Panc1 (cell line): ENCODE results near the gene PCDHAC2.

ENCODE experiments used
- TF ChIP-seq, protein P1 (sequence below): fragments of 450-650 bp; IDR thresholded peaks from 2 replicates; pipeline ENCODE4 v1.5.1; 2017; ENCODE audit warnings: mild to moderate bottlenecking
- TF ChIP-seq, protein P2 (sequence below), 2 experiments: IDR thresholded peaks; 2 replicates each; pipeline ENCODE4 v1.6.1; 2011 to 2012; ENCODE audit warnings: low read depth in 2 of 2, control low read depth in 1 of 2, low read length in 1 of 2, mild to moderate bottlenecking in 1 of 2, moderate library complexity in 1 of 2; ENCODE audit not compliant: insufficient read depth in 1 of 2

GRCh38 chr5:140965905-140966292, 377 bp upstream of the PCDHAC2 start:
- TF ChIP-seq, protein P1, sequence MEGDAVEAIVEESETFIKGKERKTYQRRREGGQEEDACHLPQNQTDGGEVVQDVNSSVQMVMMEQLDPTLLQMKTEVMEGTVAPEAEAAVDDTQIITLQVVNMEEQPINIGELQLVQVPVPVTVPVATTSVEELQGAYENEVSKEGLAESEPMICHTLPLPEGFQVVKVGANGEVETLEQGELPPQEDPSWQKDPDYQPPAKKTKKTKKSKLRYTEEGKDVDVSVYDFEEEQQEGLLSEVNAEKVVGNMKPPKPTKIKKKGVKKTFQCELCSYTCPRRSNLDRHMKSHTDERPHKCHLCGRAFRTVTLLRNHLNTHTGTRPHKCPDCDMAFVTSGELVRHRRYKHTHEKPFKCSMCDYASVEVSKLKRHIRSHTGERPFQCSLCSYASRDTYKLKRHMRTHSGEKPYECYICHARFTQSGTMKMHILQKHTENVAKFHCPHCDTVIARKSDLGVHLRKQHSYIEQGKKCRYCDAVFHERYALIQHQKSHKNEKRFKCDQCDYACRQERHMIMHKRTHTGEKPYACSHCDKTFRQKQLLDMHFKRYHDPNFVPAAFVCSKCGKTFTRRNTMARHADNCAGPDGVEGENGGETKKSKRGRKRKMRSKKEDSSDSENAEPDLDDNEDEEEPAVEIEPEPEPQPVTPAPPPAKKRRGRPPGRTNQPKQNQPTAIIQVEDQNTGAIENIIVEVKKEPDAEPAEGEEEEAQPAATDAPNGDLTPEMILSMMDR: no peak
- TF ChIP-seq, protein P2, sequence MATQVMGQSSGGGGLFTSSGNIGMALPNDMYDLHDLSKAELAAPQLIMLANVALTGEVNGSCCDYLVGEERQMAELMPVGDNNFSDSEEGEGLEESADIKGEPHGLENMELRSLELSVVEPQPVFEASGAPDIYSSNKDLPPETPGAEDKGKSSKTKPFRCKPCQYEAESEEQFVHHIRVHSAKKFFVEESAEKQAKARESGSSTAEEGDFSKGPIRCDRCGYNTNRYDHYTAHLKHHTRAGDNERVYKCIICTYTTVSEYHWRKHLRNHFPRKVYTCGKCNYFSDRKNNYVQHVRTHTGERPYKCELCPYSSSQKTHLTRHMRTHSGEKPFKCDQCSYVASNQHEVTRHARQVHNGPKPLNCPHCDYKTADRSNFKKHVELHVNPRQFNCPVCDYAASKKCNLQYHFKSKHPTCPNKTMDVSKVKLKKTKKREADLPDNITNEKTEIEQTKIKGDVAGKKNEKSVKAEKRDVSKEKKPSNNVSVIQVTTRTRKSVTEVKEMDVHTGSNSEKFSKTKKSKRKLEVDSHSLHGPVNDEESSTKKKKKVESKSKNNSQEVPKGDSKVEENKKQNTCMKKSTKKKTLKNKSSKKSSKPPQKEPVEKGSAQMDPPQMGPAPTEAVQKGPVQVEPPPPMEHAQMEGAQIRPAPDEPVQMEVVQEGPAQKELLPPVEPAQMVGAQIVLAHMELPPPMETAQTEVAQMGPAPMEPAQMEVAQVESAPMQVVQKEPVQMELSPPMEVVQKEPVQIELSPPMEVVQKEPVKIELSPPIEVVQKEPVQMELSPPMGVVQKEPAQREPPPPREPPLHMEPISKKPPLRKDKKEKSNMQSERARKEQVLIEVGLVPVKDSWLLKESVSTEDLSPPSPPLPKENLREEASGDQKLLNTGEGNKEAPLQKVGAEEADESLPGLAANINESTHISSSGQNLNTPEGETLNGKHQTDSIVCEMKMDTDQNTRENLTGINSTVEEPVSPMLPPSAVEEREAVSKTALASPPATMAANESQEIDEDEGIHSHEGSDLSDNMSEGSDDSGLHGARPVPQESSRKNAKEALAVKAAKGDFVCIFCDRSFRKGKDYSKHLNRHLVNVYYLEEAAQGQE (IDR thresholded peaks at IDR 0.05; ENCODE audit: insufficient read depth in 1 of 2, low read depth in 2 of 2, low read length in 1 of 2): no peak
